HG03575 (cell line): Measurements from ENCODE around the gene UBR4.

ENCODE experiments used
- ATAC-seq: cut with Tn5 transposase; IDR thresholded peaks from one replicate; pipeline ENCODE4 v1.9.1; 2021; ENCODE audit not compliant: unreplicated experiment, insufficient number of reproducible peaks, low FRiP score; ENCODE audit errors: extremely low read depth

UBR4 gene

GRCh38 chr1:19160831-19161230 is 49.2 kb downstream of the UBR4 start:
- ATAC-seq: no peak

- ATAC-seq: no peak
These were observed 52.4 kb downstream of the UBR4 start for GRCh38 chr1:19157653-19158052.

- no peak for ATAC-seq
These were observed 53.4 kb downstream of the UBR4 start for GRCh38 chr1:19156676-19157075.

GRCh38 chr1:19154876-19155275 is 55.2 kb downstream of the UBR4 start:
- ATAC-seq: no peak

- ATAC-seq: no peak
These were observed 56.9 kb downstream of the UBR4 start for GRCh38 chr1:19153169-19153568.

GRCh38 chr1:19151537-19151936 is 58.5 kb downstream of the UBR4 start:
- ATAC-seq: no peak

GRCh38 chr1:19149736-19150135 is 60.3 kb downstream of the UBR4 start:
- ATAC-seq: no peak

GRCh38 chr1:19140465-19140864 is 69.6 kb downstream of the UBR4 start:
- ATAC-seq: no peak

- ATAC-seq: no peak
These were observed 70.4 kb downstream of the UBR4 start for GRCh38 chr1:19139711-19140110.

GRCh38 chr1:19138958-19139581 is 71.0 kb downstream of the UBR4 start:
- ATAC-seq: no peak

GRCh38 chr1:19138331-19138730 is 71.7 kb downstream of the UBR4 start:
- ATAC-seq: no peak

GRCh38 chr1:19137158-19137557 is 72.9 kb downstream of the UBR4 start:
- ATAC-seq: no peak

- no peak for ATAC-seq
These were observed 76.7 kb downstream of the UBR4 start for GRCh38 chr1:19133360-19133759.

GRCh38 chr1:19130468-19130867 is 79.6 kb downstream of the UBR4 start:
- no peak for ATAC-seq

- no peak for ATAC-seq
These were observed 81.0 kb downstream of the UBR4 start for GRCh38 chr1:19128968-19129514.

- no peak for ATAC-seq
These were observed 85.8 kb downstream of the UBR4 start for GRCh38 chr1:19124273-19124672.

GRCh38 chr1:19123837-19124236 is 86.2 kb downstream of the UBR4 start:
- no peak for ATAC-seq

- no peak for ATAC-seq
These were observed 87.4 kb downstream of the UBR4 start for GRCh38 chr1:19122668-19123067.

- ATAC-seq: no peak
These were observed 88.9 kb downstream of the UBR4 start for GRCh38 chr1:19121192-19121591.

GRCh38 chr1:19120070-19120469 is 90.0 kb downstream of the UBR4 start:
- ATAC-seq: no peak
